NT2/D1 (cell line): ENCODE measurements around the gene PHLDA1.

ENCODE experiments used
- SUZ12 ChIP-seq: IDR thresholded peaks from 2 replicates; pipeline ENCODE4 v1.6.1; 2011; ENCODE audit not compliant: insufficient read length, insufficient read depth; ENCODE audit errors: extremely low read depth
- ZNF274 ChIP-seq: IDR thresholded peaks from 2 replicates; pipeline ENCODE4 v1.6.1; 2011; ENCODE audit warnings: mild to moderate bottlenecking, low read depth, low read length

- TF ChIP-seq SUZ12 (no peak), ZNF274 (no peak)
Observed at GRCh38 chr12:76069339-76069738, 37.8 kb upstream of the PHLDA1 start.
